ENCODE data around the gene OR2L2.
"Not testable (repeated sequence)": the region's sequence is repeated elsewhere in the genome, so short reads cannot be mapped to it uniquely, and the experiment has no call there.

OR2L2 gene

DNA sequence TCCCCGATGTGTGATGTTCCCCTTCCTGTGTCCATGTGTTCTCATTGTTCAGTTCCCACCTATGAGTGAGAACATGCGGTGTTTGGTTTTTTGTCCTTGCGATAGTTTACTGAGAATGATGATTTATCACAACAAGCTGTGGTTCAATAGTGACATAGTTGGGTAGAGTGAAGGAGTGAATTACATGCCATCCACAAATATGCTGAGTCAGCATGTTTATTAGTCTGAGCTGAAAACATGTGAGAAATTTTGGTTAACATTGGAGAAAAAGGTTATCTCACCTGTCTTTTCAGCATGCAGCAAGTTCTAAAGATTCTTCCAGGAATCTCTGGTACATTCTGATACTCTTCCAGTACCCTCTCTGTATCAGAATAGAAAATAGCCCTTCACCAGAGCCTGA lies 35.7 kb downstream of the OR2L2 start:
- no peak for TF ChIP-seq CTCF (IDR thresholded peaks at IDR 0.05; ENCODE audit: insufficient read depth, low read depth, low read length, missing control alignments)
- H3K4me3 ChIP-seq (ENCODE audit: low read depth, low read length), result no peak overlapping the region
- DNase-seq (ENCODE audit: low read depth), result no peak

DNA sequence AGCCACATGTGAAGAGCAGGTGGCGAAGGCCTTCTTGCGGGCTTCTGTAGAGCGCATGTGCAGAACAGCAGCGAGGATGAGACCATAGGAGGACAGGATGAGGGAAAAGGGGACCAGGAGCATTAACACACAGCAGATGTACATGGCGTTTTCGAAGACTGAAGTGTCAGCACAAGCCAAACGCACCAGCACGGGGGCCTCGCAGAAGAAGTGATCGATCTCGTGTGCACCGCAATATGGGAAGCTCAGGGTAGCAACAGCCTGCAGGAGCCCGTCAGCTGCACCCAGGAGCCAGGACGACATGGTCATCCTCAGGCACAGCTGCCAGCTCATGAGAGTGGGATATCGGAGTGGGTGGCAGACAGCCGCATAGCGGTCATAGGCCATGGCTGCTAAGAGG lies 54.0 kb downstream of the OR2L2 start:
- not testable (repeated sequence) for H3K4me3 ChIP-seq (ENCODE audit: low read depth, low read length); DNase-seq (ENCODE audit: low read depth)

All from GM12865 (cell line).